Neural cell (in vitro differentiated cells): ENCODE results near the gene ROS1.

Experiments used
- CTCF ChIP-seq: fragments of 450-650 bp; IDR thresholded peaks from 2 replicates; pipeline ENCODE4 v1.5.1; 2014; ENCODE audit warnings: antibody characterized with exemption, mild to moderate bottlenecking, moderate library complexity; ENCODE audit not compliant: poor library complexity, severe bottlenecking
- EZH2 ChIP-seq: fragments of 200-600, 300-800 bp; shearing (Covaris generic), sonication (generic); IDR thresholded peaks from 2 replicates; pipeline ENCODE4 v1.6.1; 2014; ENCODE audit warnings: antibody characterized with exemption, low read length, borderline replicate concordance, mild to moderate bottlenecking; ENCODE audit not compliant: insufficient read depth, poor library complexity, severe bottlenecking
- MXI1 ChIP-seq: fragments of 450-650 bp; conservative IDR thresholded peaks from 2 replicates; pipeline ENCODE4 v1.6.1; 2014; ENCODE audit warnings: antibody characterized with exemption, mild to moderate bottlenecking; ENCODE audit not compliant: poor library complexity, severe bottlenecking
- POLR2AphosphoS5 ChIP-seq: IDR thresholded peaks from 2 replicates; pipeline ENCODE4 v1.6.1; 2012

GRCh38 chr6:117391874-117392583 lies 33.7 kb downstream of the ROS1 start:
- TF ChIP-seq CTCF (no peak), EZH2 (no peak), POLR2AphosphoS5 (no peak), MXI1 (no peak)
